ENCODE results near the gene UGT1A8.
"Not testable (repeated sequence)": the region's sequence is repeated elsewhere in the genome, so short reads cannot be mapped to it uniquely, and the experiment has no call there.

UGT1A8 gene

GRCh38 chr2:233643128-233643527 is 25.7 kb downstream of the UGT1A8 start:
- DNase-seq, result no peak

GRCh38 chr2:233646033-233646432 is 28.6 kb downstream of the UGT1A8 start:
- not testable (repeated sequence) for DNase-seq

GRCh38 chr2:233650981-233651380 is 33.5 kb downstream of the UGT1A8 start:
- DNase-seq, result no peak

DNA sequence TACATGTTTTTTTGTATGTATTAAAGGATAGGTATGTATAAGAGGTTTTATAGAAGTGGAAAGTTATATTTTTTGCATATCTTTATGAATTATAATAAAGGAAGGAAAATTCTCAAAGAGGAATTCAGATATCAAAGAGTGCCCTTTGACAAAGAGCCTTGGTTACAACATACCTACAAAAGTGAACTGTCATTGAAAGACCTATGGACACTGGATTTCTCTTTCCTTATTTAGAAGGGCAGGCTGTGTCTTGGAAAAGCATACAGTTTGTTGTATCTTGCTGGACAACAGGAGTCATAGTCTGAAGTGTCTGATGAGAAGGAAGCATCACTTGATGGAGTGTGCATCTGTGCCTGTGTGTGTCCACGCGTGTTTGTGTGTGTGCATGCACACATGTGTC is 34.0 kb downstream of the UGT1A8 start:
- DNase-seq, result no peak

GRCh38 chr2:233654501-233654900 is 37.1 kb downstream of the UGT1A8 start:
- no peak for DNase-seq

GRCh38 chr2:233655043-233655442 is 37.6 kb downstream of the UGT1A8 start:
- DNase-seq, result no peak

GRCh38 chr2:233655943-233656342 is 38.5 kb downstream of the UGT1A8 start:
- DNase-seq, result not testable (repeated sequence)

- DNase-seq, result no peak
Observed at GRCh38 chr2:233656443-233656842, 39.0 kb downstream of the UGT1A8 start.

- DNase-seq, result no peak
Observed at GRCh38 chr2:233658610-233659009, 41.2 kb downstream of the UGT1A8 start.

GRCh38 chr2:233663911-233664310 is 46.5 kb downstream of the UGT1A8 start:
- DNase-seq, result no peak

DNA sequence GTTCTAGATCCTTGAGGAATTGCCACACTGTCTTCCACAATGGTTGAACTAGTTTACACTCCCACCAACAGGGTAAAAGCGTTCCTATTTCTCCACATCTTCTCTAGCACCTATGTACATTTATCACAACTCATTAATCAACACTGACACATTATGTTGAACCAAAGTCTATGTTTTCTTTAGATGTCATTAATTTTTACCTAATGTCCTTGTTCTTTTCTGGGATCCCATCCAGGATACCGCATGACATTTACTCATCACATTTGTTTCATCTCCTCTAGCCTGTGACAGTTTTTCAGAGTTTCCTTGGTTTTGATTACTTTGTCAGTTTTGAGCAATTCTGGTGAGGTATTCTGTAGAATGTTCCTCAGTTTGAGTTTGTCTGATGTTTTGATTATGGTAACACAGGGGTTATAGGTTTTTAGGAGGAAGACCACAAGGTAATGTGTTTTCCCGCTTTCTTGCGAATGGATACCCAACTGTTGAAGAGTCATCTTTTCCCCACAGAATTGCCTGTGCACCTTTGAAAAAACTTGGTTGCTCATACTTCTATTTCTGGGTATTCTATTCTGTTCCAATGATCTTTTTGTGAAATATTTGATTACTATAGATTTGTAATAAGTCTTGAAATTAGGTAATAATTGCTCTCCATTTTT is 51.3 kb downstream of the UGT1A8 start:
- DNase-seq, result no peak

DNA sequence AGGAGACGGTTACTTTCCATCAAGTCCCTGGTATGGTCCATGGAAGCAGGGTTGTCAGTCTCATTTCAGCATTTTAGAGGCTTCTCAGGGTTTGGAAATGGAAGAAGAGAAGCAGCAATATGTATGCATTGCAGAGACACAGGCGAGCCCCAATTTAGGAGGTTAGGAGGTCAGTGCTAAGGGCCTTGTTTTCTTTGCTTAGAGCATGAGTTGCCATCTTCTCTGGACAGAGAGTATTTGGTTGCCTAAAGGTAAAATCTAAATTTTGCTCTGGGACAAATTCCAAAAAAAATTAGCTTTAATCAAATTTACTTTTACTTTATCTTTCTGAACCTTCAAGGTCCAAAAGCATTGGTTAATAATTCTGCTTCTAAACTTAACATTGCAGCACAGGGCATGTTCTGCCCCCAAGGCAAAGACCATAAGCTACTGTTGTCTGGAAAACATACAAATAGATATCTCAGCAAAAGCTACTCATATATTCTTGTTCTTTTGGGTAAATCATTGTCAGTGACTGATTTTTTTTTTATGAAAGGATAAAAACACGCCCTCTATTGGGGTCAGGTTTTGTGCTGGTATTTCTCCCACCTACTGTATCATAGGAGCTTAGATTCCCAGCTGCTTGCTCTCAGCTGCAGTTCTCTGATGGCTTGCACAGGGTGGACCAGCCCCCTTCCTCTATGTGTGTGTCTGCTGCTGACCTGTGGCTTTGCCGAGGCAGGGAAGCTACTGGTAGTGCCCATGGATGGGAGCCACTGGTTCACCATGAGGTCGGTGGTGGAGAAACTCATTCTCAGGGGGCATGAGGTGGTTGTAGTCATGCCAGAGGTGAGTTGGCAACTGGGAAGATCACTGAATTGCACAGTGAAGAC is 54.1 kb downstream of the UGT1A8 start, which contains the start of gene UGT1A9:
UGT1A9 (plus strand) TSS at position 609 of the 872 bp plus-strand sequence; CDS start at position 646, 37 bp downstream.
- DNase-seq, result no peak

DNA sequence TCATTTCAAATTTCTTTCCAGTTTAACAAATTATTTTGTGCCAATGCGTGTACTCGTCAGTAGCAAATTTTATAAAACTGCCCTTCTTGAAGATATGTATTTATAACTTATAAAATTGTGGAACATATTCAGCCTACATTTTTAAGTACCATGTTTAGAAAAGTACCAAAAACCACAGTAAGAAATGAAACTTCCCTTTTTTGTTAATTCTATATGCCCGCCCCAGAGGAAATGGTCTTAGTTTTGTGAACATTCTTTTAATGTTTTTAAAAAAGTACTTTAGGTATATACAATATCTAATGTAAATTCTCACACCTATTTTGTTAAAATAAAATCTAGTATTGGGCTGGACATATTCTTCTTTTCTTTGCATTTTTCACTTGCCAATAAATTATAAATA is 55.5 kb downstream of the UGT1A8 start:
- no peak for DNase-seq

DNA sequence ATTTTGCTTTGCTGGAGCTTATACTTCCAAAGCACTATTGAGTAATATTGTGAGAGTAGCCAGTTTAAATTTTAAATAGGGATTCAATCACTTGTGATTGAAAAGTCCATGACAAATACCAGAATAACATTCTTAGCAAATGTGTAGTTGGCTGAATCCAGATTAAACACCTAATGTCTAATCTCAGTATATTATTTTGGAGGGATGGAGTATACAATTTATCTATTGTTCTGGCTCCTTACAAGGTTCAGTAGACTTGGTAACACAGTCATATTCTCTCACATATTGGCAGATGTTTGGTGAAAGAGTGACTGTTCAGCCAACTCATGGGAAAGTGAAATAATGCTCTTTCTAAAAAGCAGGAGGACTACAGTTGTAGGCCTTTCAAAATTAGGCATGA is 56.5 kb downstream of the UGT1A8 start:
- DNase-seq, result no peak

DNA sequence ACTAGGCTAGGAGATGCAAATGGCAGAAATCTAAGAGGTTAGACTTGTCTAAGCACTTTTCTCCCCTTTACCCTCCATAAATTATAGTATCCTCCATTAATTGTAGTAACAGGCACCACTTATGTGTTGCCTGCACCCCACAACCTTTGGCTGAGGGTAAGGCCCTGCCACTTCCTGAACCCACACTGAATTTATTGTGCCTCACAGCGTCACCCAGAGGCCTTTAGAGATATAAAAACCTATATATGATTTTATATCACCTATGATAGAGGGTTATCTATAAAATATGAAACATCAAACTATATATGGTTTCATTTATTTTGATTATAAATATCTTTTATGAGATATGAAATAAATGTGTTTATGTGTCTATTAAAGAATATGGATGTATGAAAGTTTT is 56.9 kb downstream of the UGT1A8 start:
- DNase-seq, result no peak

GRCh38 chr2:233674995-233675394 is 57.6 kb downstream of the UGT1A8 start:
- DNase-seq, result no peak

DNA sequence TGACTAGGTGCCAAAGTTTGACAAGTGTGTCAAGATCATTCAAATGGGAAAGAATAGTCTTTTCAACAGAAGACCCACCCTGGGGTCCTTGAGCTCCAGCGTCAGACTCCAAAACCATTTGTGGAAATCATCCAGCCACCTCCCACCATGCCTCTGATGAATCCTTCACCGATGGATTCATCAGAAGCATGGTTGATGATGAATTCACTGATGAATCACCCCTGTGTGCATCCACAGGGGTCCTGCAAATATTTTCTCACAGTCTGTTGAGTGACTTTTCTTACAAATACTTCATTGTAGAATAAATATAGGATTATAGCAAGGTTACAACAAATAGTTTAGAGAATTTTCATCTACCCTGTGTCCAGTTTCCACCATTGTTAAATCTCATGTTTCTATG is 58.6 kb downstream of the UGT1A8 start:
- no peak for DNase-seq

DNA sequence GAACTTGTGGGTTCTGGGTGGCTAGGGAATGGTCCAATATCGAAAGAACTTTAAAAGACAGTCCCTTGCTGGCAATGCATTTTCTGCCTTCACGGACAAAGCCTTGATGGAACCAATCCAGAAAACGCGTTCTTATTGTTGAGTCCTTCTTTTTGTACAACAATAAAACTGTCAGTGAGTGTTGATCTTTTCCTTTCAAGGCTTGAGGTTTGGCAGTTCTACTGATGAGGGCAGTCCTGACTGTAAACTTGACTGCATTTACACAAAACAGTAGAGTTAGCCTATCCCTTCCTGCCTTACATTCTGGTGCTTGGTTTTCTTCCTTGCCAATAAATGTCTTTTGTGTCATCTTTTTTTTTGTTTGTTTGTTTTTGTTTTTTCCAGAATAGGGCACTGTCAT is 61.8 kb downstream of the UGT1A8 start:
- DNase-seq, result no peak

DNA sequence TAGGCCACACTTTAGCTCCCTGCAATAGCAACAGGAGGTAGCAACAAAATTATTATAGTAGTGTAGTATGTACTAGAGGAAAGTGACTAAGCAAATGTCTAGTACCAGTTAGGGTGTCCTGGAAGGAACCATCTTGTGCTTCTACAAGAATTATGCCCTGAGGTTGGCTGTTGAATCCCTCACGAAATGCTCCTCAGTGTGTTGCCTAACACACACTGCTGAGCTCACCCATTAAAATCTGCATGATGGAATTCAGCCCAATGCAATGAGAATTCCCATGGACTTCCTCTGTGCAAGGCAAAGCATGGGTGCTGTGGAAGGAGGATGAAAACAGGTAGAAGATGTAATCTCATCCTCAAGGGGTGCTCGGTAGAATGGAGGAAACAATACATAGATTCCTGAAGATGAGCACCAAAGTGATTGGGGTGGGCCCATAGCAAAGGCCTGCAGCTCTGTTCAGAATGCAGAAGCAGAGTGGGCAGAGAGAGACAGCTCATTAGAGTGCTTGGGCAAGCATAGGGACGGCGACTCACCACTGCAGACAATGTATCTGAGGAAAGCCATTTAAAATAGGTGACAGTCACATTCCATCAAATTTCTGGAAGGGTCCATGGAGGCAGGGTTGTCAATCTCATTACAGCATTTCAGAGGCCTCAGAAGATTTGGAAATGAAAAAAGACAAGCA is 63.1 kb downstream of the UGT1A8 start:
- DNase-seq, result no peak

DNA sequence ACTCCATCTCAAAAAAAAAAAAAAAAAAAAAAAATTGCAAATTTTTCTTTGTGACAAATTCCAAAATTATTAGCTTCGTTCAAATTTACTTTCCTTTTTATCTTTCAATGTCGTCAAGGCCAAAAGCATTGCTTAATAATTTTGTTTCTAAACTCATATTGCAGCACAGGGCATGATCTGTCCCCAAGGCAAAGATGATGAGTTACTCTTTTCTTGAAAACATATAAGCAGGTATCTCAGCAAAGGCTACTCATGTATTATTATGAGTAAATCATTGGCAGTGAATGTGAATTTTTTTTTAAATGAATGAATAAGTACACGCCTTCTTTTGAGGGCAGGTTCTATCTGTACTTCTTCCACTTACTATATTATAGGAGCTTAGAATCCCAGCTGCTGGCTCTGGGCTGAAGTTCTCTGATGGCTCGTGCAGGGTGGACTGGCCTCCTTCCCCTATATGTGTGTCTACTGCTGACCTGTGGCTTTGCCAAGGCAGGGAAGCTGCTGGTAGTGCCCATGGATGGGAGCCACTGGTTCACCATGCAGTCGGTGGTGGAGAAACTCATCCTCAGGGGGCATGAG is 64.2 kb downstream of the UGT1A8 start, which contains the start of gene UGT1A7:
UGT1A7 (plus strand) TSS at position 381 of the 579 bp plus-strand sequence; CDS start at position 418, 37 bp downstream.
- DNase-seq, result no peak

- no peak for DNase-seq
Observed at GRCh38 chr2:233684640-233685039, 67.2 kb downstream of the UGT1A8 start.

DNA sequence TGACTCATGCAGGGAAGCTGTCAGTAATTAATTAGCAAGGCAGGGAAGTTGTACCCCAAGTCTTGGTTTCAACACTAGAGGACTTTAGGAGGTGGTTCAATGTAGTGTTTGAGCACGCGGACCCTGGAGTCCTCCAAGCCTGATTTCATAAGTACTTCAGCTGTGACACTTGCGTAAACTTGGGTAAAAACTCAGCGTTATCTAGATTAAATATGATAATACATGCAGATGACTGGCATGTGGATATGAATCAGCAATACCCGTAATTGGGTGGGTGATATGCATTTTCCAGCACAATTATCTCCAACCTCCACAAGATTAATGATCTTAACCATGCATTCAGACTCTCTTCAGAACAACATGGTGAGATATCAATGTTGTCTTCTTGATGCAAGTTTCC is 69.5 kb downstream of the UGT1A8 start:
- no peak for DNase-seq

GRCh38 chr2:233688341-233688740 is 70.9 kb downstream of the UGT1A8 start:
- DNase-seq, result no peak
